ENCODE data around the gene ATP2A1. TPM values are rescaled to one million over a fixed set of nuclear protein-coding genes. Genes with fewer than 3 reads are reported as not detected.

Gene ATP2A1
- total and polyA plus RNA-seq, 4 donors = 0.34 to 0.92 (median 0.44) TPM

DNA sequence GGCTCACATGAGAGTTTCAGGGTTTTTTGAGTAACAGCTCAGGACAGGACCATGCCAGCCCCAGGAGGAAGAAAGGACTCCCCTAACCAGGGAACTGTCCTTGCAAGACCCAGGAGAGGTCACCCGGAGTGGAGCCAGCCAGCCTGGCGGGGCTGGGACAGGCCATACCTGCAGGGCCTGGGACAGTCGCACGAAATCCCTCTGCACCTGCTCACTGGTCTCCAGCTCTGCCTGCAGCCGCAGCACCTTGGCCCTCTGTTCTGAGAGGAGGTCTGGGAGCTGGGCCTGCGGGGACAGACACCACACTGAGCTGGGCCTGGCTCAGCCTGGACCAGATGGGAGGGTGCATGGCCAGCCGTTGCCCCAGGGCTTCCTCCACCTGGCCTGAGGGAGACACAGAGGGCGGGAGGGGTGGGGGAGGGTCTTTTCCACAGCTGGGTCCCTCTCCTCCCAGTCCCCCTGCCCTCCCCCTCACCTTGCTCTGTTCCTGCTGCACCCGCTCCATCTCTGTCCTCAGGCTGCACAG lies 27.0 kb downstream of the ATP2A1 start:
- H3K27ac ChIP-seq (ENCODE audit: low read depth in 1 of 2, low read length in 1 of 2) = no peak overlapping the region
- ATAC-seq (ENCODE audit: insufficient read depth, low FRiP score) (no peak), DNase-seq (no peak)
- no peak overlapping the region for H3K4me3 ChIP-seq
- H3K9me3 ChIP-seq (ENCODE audit: control insufficient read depth in 4 of 4, insufficient read depth in 3 of 4, low read length in 3 of 4) = no peaks in the 10 kb centered on the region
- H3K4me1 ChIP-seq (ENCODE audit: control insufficient read depth in 5 of 5, insufficient read depth in 5 of 5, low read length in 5 of 5) = no peaks in the 10 kb centered on the region
- 91 to 95% methylated on average over 9 of the region's 9 CpGs for WGBS, 2 donors
- no peak for TF ChIP-seq CTCF (IDR thresholded peaks at IDR 0.05; ENCODE audit: control extremely low read depth, extremely low read depth)
- H3K36me3 ChIP-seq (ENCODE audit: control insufficient read depth in 4 of 4, insufficient read depth in 4 of 4, low read length in 4 of 4) = peaks cover 0 to 31% (median 5%) of the 10 kb centered on the region in 4 donors
- no peaks in the 10 kb centered on the region for H3K27me3 ChIP-seq (ENCODE audit: control insufficient read depth in 3 of 3, insufficient read depth in 3 of 3, low read length in 2 of 3)
- no peak overlapping the region for H3K9ac ChIP-seq (ENCODE audit: insufficient read depth in 1 of 2, low read length in 2 of 2)

DNA sequence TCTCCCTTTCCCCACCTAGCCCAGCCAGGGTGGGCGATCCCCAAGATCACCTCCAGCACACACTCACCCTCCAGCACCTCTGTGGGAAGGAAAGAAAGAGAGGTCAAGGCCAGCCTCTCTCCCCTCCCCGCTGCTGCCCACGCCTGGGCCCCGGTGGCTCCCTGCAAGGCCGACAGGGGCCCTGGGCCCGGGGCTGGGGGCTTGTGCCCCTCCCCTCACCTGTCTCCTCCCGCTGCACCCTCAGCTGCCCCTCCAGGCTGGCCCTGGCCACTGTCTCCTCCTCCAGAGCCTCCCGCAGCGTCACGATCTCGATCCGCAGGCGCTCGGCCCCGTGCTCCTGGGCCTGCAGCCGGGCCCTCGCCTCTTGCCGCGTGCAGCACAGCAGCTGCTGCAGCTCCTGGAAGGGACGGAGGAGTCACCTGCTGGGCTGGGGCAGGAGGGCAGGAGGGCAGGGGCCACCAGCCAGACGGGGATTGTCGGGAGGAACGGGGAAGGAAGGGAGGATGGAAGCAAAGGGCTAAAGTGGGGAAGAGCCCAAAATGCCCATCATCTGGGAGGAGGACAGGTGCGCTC lies 27.6 kb downstream of the ATP2A1 start:
- Histone ChIP-seq H3K27me3 (ENCODE audit: control insufficient read depth in 3 of 3, insufficient read depth in 3 of 3, low read length in 2 of 3) (no peaks in the 10 kb centered on the region), H3K4me1 (ENCODE audit: control insufficient read depth in 5 of 5, insufficient read depth in 5 of 5, low read length in 5 of 5) (no peaks in the 10 kb centered on the region), H3K36me3 (ENCODE audit: control insufficient read depth in 4 of 4, insufficient read depth in 4 of 4, low read length in 4 of 4) (peaks cover 0 to 35% (median 5%) of the 10 kb centered on the region in 4 donors), H3K9ac (ENCODE audit: insufficient read depth in 1 of 2, low read length in 2 of 2) (no peak overlapping the region), H3K27ac (ENCODE audit: low read depth in 1 of 2, low read length in 1 of 2) (no peak overlapping the region), H3K4me3 (no peak overlapping the region), H3K9me3 (ENCODE audit: control insufficient read depth in 4 of 4, insufficient read depth in 3 of 4, low read length in 3 of 4) (no peaks in the 10 kb centered on the region)
- ATAC-seq (ENCODE audit: insufficient read depth, low FRiP score) = no peak
- WGBS, 2 donors = 87 to 93% methylated on average over 23 to 24 of the region's 24 CpGs
- TF ChIP-seq CTCF (IDR thresholded peaks at IDR 0.05; ENCODE audit: control extremely low read depth, extremely low read depth) = no peak
- no peak for DNase-seq

- TF ChIP-seq CTCF (IDR thresholded peaks at IDR 0.05; ENCODE audit: control extremely low read depth, extremely low read depth) = no peak
- H3K27ac ChIP-seq (ENCODE audit: low read depth in 1 of 2, low read length in 1 of 2) = no peak overlapping the region
- no peak overlapping the region for H3K9ac ChIP-seq (ENCODE audit: insufficient read depth in 1 of 2, low read length in 2 of 2)
- H3K4me3 ChIP-seq = no peak overlapping the region
- H3K36me3 ChIP-seq (ENCODE audit: control insufficient read depth in 4 of 4, insufficient read depth in 4 of 4, low read length in 4 of 4) = peaks cover 4 to 41% (median 9%) of the 10 kb centered on the region in 4 donors
- ATAC-seq (ENCODE audit: insufficient read depth, low FRiP score) (no peak), DNase-seq (no peak)
- WGBS, 2 donors = 90% methylated on average over 19 of the region's 19 CpGs
- H3K9me3 ChIP-seq (ENCODE audit: control insufficient read depth in 4 of 4, insufficient read depth in 3 of 4, low read length in 3 of 4) = no peaks in the 10 kb centered on the region
- H3K4me1 ChIP-seq (ENCODE audit: control insufficient read depth in 5 of 5, insufficient read depth in 5 of 5, low read length in 5 of 5) = no peaks in the 10 kb centered on the region
- no peaks in the 10 kb centered on the region for H3K27me3 ChIP-seq (ENCODE audit: control insufficient read depth in 3 of 3, insufficient read depth in 3 of 3, low read length in 2 of 3)
These were observed 32.1 kb downstream of the ATP2A1 start for GRCh38 chr16:28910086-28911031.
